H1 (cell line): ENCODE results near the gene ONECUT3. TPM values are rescaled to one million over a fixed set of nuclear protein-coding genes. Genes with fewer than 3 reads are reported as not detected.

Source experiments
- CTCF ChIA-PET: fragments of 300-600 bp; sonication (Branson Sonifier 250); formaldehyde crosslinking; loops from one replicate; lab custom pipeline; 2021; ENCODE audit not compliant: partially characterized antibody; lab: Charles Lee
- POLR2A ChIA-PET: fragments of 300-600 bp; sonication (Branson Sonifier 250); formaldehyde crosslinking; loops from one replicate; lab custom pipeline; 2021; ENCODE audit warnings: inconsistent platforms; ENCODE audit not compliant: partially characterized antibody; lab: Charles Lee
- DNase-seq, 2 experiments: peaks; one replicate each; pipeline versions ENCODE4 v3.0.0 to v3.0.0-alpha.2; 2010 to 2022; ENCODE audit warnings: low spot score in 2 of 2, low read depth in 1 of 2, mixed read lengths in 1 of 2
- FAIRE-seq: peaks from 2 replicates; lab custom pipeline; 2011; peaks lifted over from hg19 to GRCh38; lab: Jason Lieb, UNC
- H2AFZ ChIP-seq: 2 replicates; pipeline ENCODE4 v1.8.1; 2012; ENCODE audit warnings: low read length, inconsistent platforms
- H2AK5ac ChIP-seq: 2 replicates; pipeline ENCODE4 v1.6.1; 2013; ENCODE audit warnings: low read depth, low read length
- H2BK120ac ChIP-seq: replicated peaks from 2 replicates; pipeline ENCODE3; 2013; ENCODE audit warnings: low read depth, low read length, inconsistent platforms
- H2BK12ac ChIP-seq: 2 replicates; pipeline ENCODE4 v1.6.1; 2013; ENCODE audit warnings: low read depth, low read length
- H2BK15ac ChIP-seq: 2 replicates; pipeline ENCODE4 v1.6.1; 2013; ENCODE audit warnings: low read length
- H2BK20ac ChIP-seq: 2 replicates; pipeline ENCODE4 v1.6.1; 2013; ENCODE audit warnings: low read length
- H2BK5ac ChIP-seq: 2 replicates; pipeline ENCODE4 v1.6.1; 2013; ENCODE audit warnings: low read depth, low read length
- H3K14ac ChIP-seq: 2 replicates; pipeline ENCODE4 v1.6.1; 2013; ENCODE audit warnings: inconsistent platforms; ENCODE audit not compliant: insufficient read length
- H3K18ac ChIP-seq: 2 replicates; pipeline ENCODE4 v1.6.1; 2013; ENCODE audit warnings: low read length; ENCODE audit errors: extremely low read depth
- H3K23ac ChIP-seq: 2 replicates; pipeline ENCODE4 v1.6.1; 2013; ENCODE audit warnings: inconsistent platforms; ENCODE audit not compliant: insufficient read length
- H3K23me2 ChIP-seq: 2 replicates; pipeline ENCODE4 v1.6.1; 2013; ENCODE audit warnings: low read depth, low read length
- H3K27ac ChIP-seq: 2 replicates; pipeline ENCODE4 v1.6.1; 2011; ENCODE audit warnings: low read depth, low read length, inconsistent platforms
- H3K27me3 ChIP-seq, 4 experiments: replicated peaks in 1 of 4; 1 replicate in 1 of 4; 2 replicates in 3 of 4; pipeline versions ENCODE4 v1.6.1 to v1.8.1; 2011 to 2013; ENCODE audit warnings: low read length in 3 of 4, mild to moderate bottlenecking in 3 of 4, inconsistent platforms in 2 of 4, mixed read lengths in 2 of 4, moderate library complexity in 1 of 4; ENCODE audit not compliant: control insufficient read depth in 3 of 4, insufficient read depth in 3 of 4; ENCODE audit errors: extremely low read depth in 1 of 4
- H3K36me3 ChIP-seq, 4 experiments: 2 replicates each; pipeline versions ENCODE4 v1.6.1 to v1.8.1; 2011 to 2013; ENCODE audit warnings: mild to moderate bottlenecking in 4 of 4, low read length in 3 of 4, moderate library complexity in 2 of 4, control low read depth in 1 of 4, inconsistent platforms in 1 of 4; ENCODE audit not compliant: insufficient read depth in 4 of 4, control insufficient read depth in 2 of 4
- H3K4ac ChIP-seq: replicated peaks from 2 replicates; pipeline ENCODE3; 2013; ENCODE audit warnings: low read length, low read depth, mixed read lengths, inconsistent platforms; ENCODE audit not compliant: insufficient read length
- H3K4me1 ChIP-seq, 4 experiments: replicated peaks in 1 of 4; 1 replicate in 1 of 4; 2 replicates in 3 of 4; pipeline versions ENCODE4 v1.6.1 to v1.8.1; 2011 to 2013; ENCODE audit warnings: low read length in 3 of 4, inconsistent platforms in 2 of 4, mixed read lengths in 1 of 4; ENCODE audit not compliant: insufficient read depth in 4 of 4, control insufficient read depth in 3 of 4
- H3K4me2 ChIP-seq, 2 experiments: 2 replicates each; pipeline versions ENCODE4 v1.6.1 to v1.8.1; 2011 to 2013; ENCODE audit warnings: low read depth in 2 of 2, low read length in 2 of 2, control low read depth in 1 of 2, inconsistent platforms in 1 of 2, mild to moderate bottlenecking in 1 of 2; ENCODE audit not compliant: insufficient read depth in 1 of 2
- H3K4me3 ChIP-seq, 4 experiments: fragments of 200-600, 300-600 bp in 1 of 4; sonication (generic), shearing (Covaris generic), sonication (Bioruptor Twin) in 1 of 4; 2 replicates each; pipeline versions ENCODE4 v1.5.1 to v1.8.1; 2011 to 2016; ENCODE audit warnings: low read length in 4 of 4, low read depth in 3 of 4, control low read depth in 2 of 4, inconsistent platforms in 2 of 4, mild to moderate bottlenecking in 2 of 4, mixed read lengths in 1 of 4, moderate library complexity in 1 of 4; ENCODE audit not compliant: insufficient read depth in 2 of 4; ENCODE audit errors: extremely low read depth in 1 of 4
- H3K56ac ChIP-seq: replicated peaks from 2 replicates; pipeline ENCODE3; 2013; ENCODE audit warnings: low read depth, mild to moderate bottlenecking, mixed read lengths, low read length, inconsistent platforms; ENCODE audit not compliant: insufficient read length
- H3K79me1 ChIP-seq: 2 replicates; pipeline ENCODE4 v1.6.1; 2013; ENCODE audit warnings: low read depth, low read length, control low read depth
- H3K79me2 ChIP-seq, 2 experiments: 2 replicates each; pipeline versions ENCODE4 v1.6.1 to v1.8.1; 2012 to 2013; ENCODE audit warnings: low read length in 2 of 2, mild to moderate bottlenecking in 2 of 2, inconsistent platforms in 1 of 2; ENCODE audit not compliant: insufficient read depth in 2 of 2, control insufficient read depth in 1 of 2
- H3K9ac ChIP-seq, 4 experiments: replicated peaks in 1 of 4; 1 replicate in 1 of 4; 2 replicates in 3 of 4; pipeline versions ENCODE4 v1.6.1 to v1.8.1; 2011 to 2013; ENCODE audit warnings: low read depth in 3 of 4, low read length in 3 of 4, control low read depth in 2 of 4, mild to moderate bottlenecking in 2 of 4, moderate library complexity in 2 of 4, inconsistent platforms in 1 of 4; ENCODE audit errors: extremely low read depth in 1 of 4
- H3K9me3 ChIP-seq, 2 experiments: 2 replicates each; pipeline versions ENCODE4 v1.6.1 to v1.8.1; 2012 to 2013; ENCODE audit warnings: mild to moderate bottlenecking in 2 of 2, moderate library complexity in 2 of 2, control low read depth in 1 of 2, inconsistent platforms in 1 of 2, low read depth in 1 of 2, low read length in 1 of 2, mixed read lengths in 1 of 2; ENCODE audit not compliant: insufficient read depth in 2 of 2
- H4K20me1 ChIP-seq, 2 experiments: replicated peaks in 1 of 2; 2 replicates each; pipeline versions ENCODE3 to v1.8.1; 2011 to 2013; ENCODE audit warnings: inconsistent platforms in 2 of 2, low read length in 2 of 2, mild to moderate bottlenecking in 1 of 2; ENCODE audit not compliant: insufficient read depth in 2 of 2, control insufficient read depth in 1 of 2
- H4K5ac ChIP-seq: 2 replicates; pipeline ENCODE4 v1.6.1; 2013; ENCODE audit warnings: low read length, low read depth, mixed read lengths, inconsistent platforms; ENCODE audit not compliant: insufficient read length
- H4K8ac ChIP-seq: 2 replicates; pipeline ENCODE4 v1.8.0; 2013; ENCODE audit warnings: mild to moderate bottlenecking, moderate library complexity, low read length, inconsistent platforms; ENCODE audit not compliant: insufficient read depth; ENCODE audit errors: extremely low read depth
- H4K91ac ChIP-seq: replicated peaks from 2 replicates; pipeline ENCODE3; 2013; ENCODE audit warnings: low read length, mixed read lengths, inconsistent platforms; ENCODE audit not compliant: insufficient read length
- ATF2 ChIP-seq: IDR thresholded peaks from 2 replicates; pipeline ENCODE4 v1.6.1; 2012; ENCODE audit warnings: low read length, inconsistent platforms
- BCL11A ChIP-seq, 2 experiments: IDR thresholded peaks; one replicate each; pipeline ENCODE4 v1.6.1; 2011; ENCODE audit warnings: low read depth in 2 of 2, low read length in 2 of 2, mild to moderate bottlenecking in 2 of 2
- BRCA1 ChIP-seq: IDR thresholded peaks from 2 replicates; pipeline ENCODE4 v1.6.1; 2012; ENCODE audit warnings: low read depth, low read length, improper control_type of control experiment
- CREB1 ChIP-seq: IDR thresholded peaks from 2 replicates; pipeline ENCODE4 v1.6.1; 2012; ENCODE audit warnings: inconsistent platforms
- EZH2 ChIP-seq: fragments of 200-600 bp; sonication (generic); IDR thresholded peaks from 2 replicates; pipeline ENCODE4 v1.7.1; 2012; ENCODE audit warnings: low read depth, mild to moderate bottlenecking, moderate library complexity, low read length, inconsistent platforms; ENCODE audit not compliant: severe bottlenecking
- HDAC2 ChIP-seq, 2 experiments: fragments of 300-600 bp in 1 of 2; sonication (generic) in 1 of 2; IDR thresholded peaks; 2 replicates each; pipeline ENCODE4 v1.6.1; 2011 to 2012; ENCODE audit warnings: low read depth in 2 of 2, low read length in 2 of 2, mild to moderate bottlenecking in 2 of 2, moderate library complexity in 2 of 2, borderline replicate concordance in 1 of 2, inconsistent platforms in 1 of 2
- HDAC6 ChIP-seq: IDR thresholded peaks from one replicate; pipeline ENCODE4 v1.7.1; 2012; ENCODE audit warnings: low read depth, mild to moderate bottlenecking, inconsistent platforms, low read length, moderate library complexity
- SIN3A ChIP-seq, 2 experiments: IDR thresholded peaks in 1 of 2; conservative IDR thresholded peaks in 1 of 2; 2 replicates each; pipeline ENCODE4 v1.6.1; 2011 to 2012; ENCODE audit warnings: low read length in 2 of 2, improper control_type of control experiment in 1 of 2, low read depth in 1 of 2, mild to moderate bottlenecking in 1 of 2
- SP2 ChIP-seq: IDR thresholded peaks from 2 replicates; pipeline ENCODE4 v1.6.1; 2012; ENCODE audit warnings: mild to moderate bottlenecking, low read length, inconsistent platforms
- SRF ChIP-seq: IDR thresholded peaks from 2 replicates; pipeline ENCODE4 v1.6.1; 2011; ENCODE audit warnings: mild to moderate bottlenecking, low read depth, low read length, moderate library complexity
- TAF1 ChIP-seq: IDR thresholded peaks from 2 replicates; pipeline ENCODE4 v1.6.1; 2011; ENCODE audit warnings: mild to moderate bottlenecking, low read depth, low read length
- WGBS, 2 experiments: shearing (Covaris generic) in 1 of 2; methylation state at CpG; one replicate each; pipeline versions ENCODE4 v1.1.6 to v1.1.7; 2013 to 2015; ENCODE audit warnings: low lambda C conversion rate in 2 of 2, mixed read lengths in 2 of 2, inconsistent platforms in 1 of 2, low coverage in 1 of 2, missing lambda C conversion rate in 1 of 2; ENCODE audit not compliant: insufficient replicate concordance in 2 of 2, insufficient coverage in 1 of 2, insufficient read length in 1 of 2; ENCODE audit errors: extremely low coverage in 1 of 2, missing lambda C conversion rate in 1 of 2; 5-methylcytosine and 5-hydroxymethylcytosine counted together
- polyA plus RNA-seq, 7 experiments: library from polyadenylated mRNA; depleted of rRNA in 3 of 7; stranded (reverse) in 5 of 7; unstranded in 2 of 7; fragments of >200 nt in 5 of 7; fragments of 200-250 nt in 2 of 7; gene quantifications; 1 replicate in 5 of 7; 2 replicates in 1 of 7; 4 replicates in 1 of 7; pipeline versions ENCODE4 v1.2.1 to v1.2.3, GENCODE V29; 2011 to 2013; ENCODE audit warnings: missing spikeins in 2 of 7, mixed read lengths in 2 of 7
- total RNA-seq: library from RNA; stranded (reverse); fragmentation: NEBNext Ultra II Directional; extraction: Animal tissue kit (Norgen Biotek cat#: 25700); gene quantifications from 2 replicates; pipeline ENCODE4 v1.2.1, GENCODE V29; 2021
- TF ChIP-seq, protein P1 (sequence below): IDR thresholded peaks from 2 replicates; pipeline ENCODE4 v1.6.1; 2012; ENCODE audit warnings: inconsistent platforms

Gene ONECUT3
- total and polyA plus RNA-seq, 2 of the 8 experiments (the other 6 are each of a cell fraction or from before 2014, with no cell fraction given), result not detected

DNA sequence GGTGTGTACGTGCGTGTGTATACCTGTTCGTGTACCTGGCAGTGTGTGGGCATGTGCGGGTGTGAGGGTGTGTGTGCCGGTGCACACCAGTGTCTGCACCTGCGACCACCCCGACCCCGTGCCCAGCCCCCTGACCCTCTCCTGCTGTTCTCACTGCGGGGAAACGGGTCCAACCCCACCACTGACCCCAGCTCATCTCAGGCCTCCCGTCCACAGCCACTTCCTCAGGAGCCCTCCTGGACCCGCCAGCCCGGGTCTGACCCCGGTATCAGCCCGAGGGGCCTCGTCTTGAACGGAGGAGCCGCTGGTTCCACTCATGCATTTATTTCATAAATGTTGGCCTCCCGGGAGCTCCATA, 23.8 kb upstream of the ONECUT3 start:
- no peak overlapping the region for H4K5ac ChIP-seq
- H3K36me3 ChIP-seq, result no peaks in the 10 kb centered on the region
- H2BK20ac ChIP-seq, result no peak overlapping the region
- TF ChIP-seq BCL11A (IDR thresholded peaks at IDR 0.05; ENCODE audit: low read depth in 2 of 2, low read length in 2 of 2), result no peak
- no peak for TF ChIP-seq SIN3A (conservative IDR thresholded peaks at IDR 0.05 in 1 of 2, IDR thresholded peaks at IDR 0.05 in 1 of 2; ENCODE audit: low read depth in 1 of 2, low read length in 2 of 2)
- TF ChIP-seq CREB1, result no peak
- no peak for TF ChIP-seq HDAC6
- TF ChIP-seq BRCA1, result no peak
- no peak for TF ChIP-seq TAF1
- TF ChIP-seq SRF, result no peak
- TF ChIP-seq EZH2, result no peak
- no peak for TF ChIP-seq HDAC2 (IDR thresholded peaks at IDR 0.05; ENCODE audit: borderline replicate concordance in 1 of 2, low read depth in 2 of 2, low read length in 2 of 2)
- no peak for TF ChIP-seq SP2
- no peak for TF ChIP-seq ATF2
- TF ChIP-seq, protein P1, sequence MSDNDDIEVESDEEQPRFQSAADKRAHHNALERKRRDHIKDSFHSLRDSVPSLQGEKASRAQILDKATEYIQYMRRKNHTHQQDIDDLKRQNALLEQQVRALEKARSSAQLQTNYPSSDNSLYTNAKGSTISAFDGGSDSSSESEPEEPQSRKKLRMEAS, result no peak

More for the DNA sequence above, 23.8 kb upstream of the ONECUT3 start:
- Histone ChIP-seq H3K23ac (no peak overlapping the region), H4K20me1 (peaks cover 0 to 7% of the 10 kb centered on the region in 2 experiments), H3K79me1 (no peaks in the 10 kb centered on the region), H3K56ac (no peak overlapping the region), H2BK12ac (peak overlapping the region; percentile 90; the same call in 1 of the 2 replicates), H3K4me3 (no peak overlapping the region), H3K27ac (no peak overlapping the region), H3K4me2 (no peak overlapping the region), H3K9me3 (no peaks in the 10 kb centered on the region), H2AK5ac (no peak overlapping the region), H3K79me2 (no peaks in the 10 kb centered on the region), H2BK120ac (no peak overlapping the region), H3K27me3 (peaks cover 1 to 25% (median 17%) of the 10 kb centered on the region in 4 experiments; a peak in 5 of 7 replicates), H3K23me2 (peaks cover 8% of the 10 kb centered on the region; the same call in 1 of the 2 replicates), H4K8ac (no peak overlapping the region), H3K9ac (no peak overlapping the region), H4K91ac (no peak overlapping the region), H3K4me1 (peaks cover 2 to 5% (median 3%) of the 10 kb centered on the region in 4 experiments; a peak in 6 of 7 replicates), H2BK15ac (peak overlapping the region; percentile 99; the same call in 1 of the 2 replicates), H2AFZ (no peak overlapping the region), H2BK5ac (no peak overlapping the region), H3K4ac (no peak overlapping the region), H3K14ac (no peak overlapping the region), H3K18ac (no peak overlapping the region)
- ChIA-PET CTCF (interaction anchor here (1.6 to 4.1 kb wide), 3 partner anchors 37 to 58 kb away, joined by 5 to 18 read pairs (median 5); no protein-coding TSS in a partner anchor), POLR2A (interaction anchor here (0.6 to 1.3 kb wide), 2 partner anchors 36 to 137 kb away, joined by 3 read pairs; partner anchors contain the start of gene MBD3)
- 94% methylated on average over 14 of the region's 19 CpGs; no CpG with 5 or more reads in 1 of the 2 experiments for WGBS, 2 experiments
- FAIRE-seq (no peak), DNase-seq (no peak)
